Endothelial cell of umbilical vein (primary cell): ENCODE results near the gene SULT1E1. TPM values are rescaled to one million over a fixed set of nuclear protein-coding genes. Genes with fewer than 3 reads are reported as not detected.

Source experiments
- BruUV-seq: library from RNA; stranded (reverse); fragments of 400-500 nt; replicated peaks from 2 replicates; lab custom pipeline; 2021; lab: Mats Ljungman, UMichigan
- CTCF ChIA-PET: fragments of 300-600, 350-600 bp; sonication (Branson Sonifier 250); formaldehyde crosslinking; loops from one replicate; lab custom pipeline; 2021; ENCODE audit warnings: antibody characterized with exemption, inconsistent platforms; lab: Charles Lee
- POLR2A ChIA-PET: fragments of 300-600, 350-600 bp; sonication (Branson Sonifier 250); formaldehyde crosslinking; loops from one replicate; lab custom pipeline; 2021; ENCODE audit warnings: antibody characterized with exemption, inconsistent platforms; lab: Charles Lee
- DNase-seq: peaks from one replicate; pipeline ENCODE4 v3.0.0-alpha.2; 2011; ENCODE audit warnings: low read depth, low spot score
- FAIRE-seq: peaks from 2 replicates; lab custom pipeline; 2011; peaks lifted over from hg19 to GRCh38; lab: Jason Lieb, UNC
- H2AFZ ChIP-seq: 2 replicates; pipeline ENCODE4 v1.6.0; 2012; ENCODE audit warnings: low read depth, low read length, control low read depth, inconsistent platforms
- H3K27ac ChIP-seq: 2 replicates; pipeline ENCODE4 v1.5.1; 2011; ENCODE audit warnings: low read depth, mild to moderate bottlenecking, control low read depth, low read length, moderate library complexity; ENCODE audit not compliant: insufficient read depth
- H3K27me3 ChIP-seq, 2 experiments: 2 replicates each; pipeline versions ENCODE4 v1.6.0 to v1.6.1; 2011; ENCODE audit warnings: low read length in 2 of 2, mixed read lengths in 1 of 2; ENCODE audit not compliant: control insufficient read depth in 2 of 2, insufficient read depth in 2 of 2
- H3K36me3 ChIP-seq, 2 experiments: 2 replicates in 1 of 2; 3 replicates in 1 of 2; pipeline ENCODE4 v1.5.1; 2011; ENCODE audit warnings: low read length in 2 of 2, mild to moderate bottlenecking in 1 of 2, moderate library complexity in 1 of 2; ENCODE audit not compliant: control insufficient read depth in 2 of 2, insufficient read depth in 2 of 2; ENCODE audit errors: extremely low read depth in 1 of 2
- H3K4me1 ChIP-seq: 3 replicates; pipeline ENCODE4 v1.5.1; 2011; ENCODE audit warnings: mild to moderate bottlenecking, low read length; ENCODE audit not compliant: control insufficient read depth, insufficient read depth; ENCODE audit errors: extremely low read depth
- H3K4me2 ChIP-seq: 2 replicates; pipeline ENCODE4 v1.6.1; 2011; ENCODE audit warnings: low read length, control low read depth, mixed read lengths; ENCODE audit not compliant: insufficient read depth
- H3K4me3 ChIP-seq, 3 experiments: fragments of 200-600 bp in 1 of 3; sonication (generic), shearing (Covaris generic) in 1 of 3; replicated peaks in 1 of 3; 2 replicates each; pipeline ENCODE4 v1.5.1; 2011 to 2016; ENCODE audit warnings: control low read depth in 3 of 3, low read length in 3 of 3, mild to moderate bottlenecking in 2 of 3, inconsistent platforms in 1 of 3, low read depth in 1 of 3, moderate library complexity in 1 of 3; ENCODE audit not compliant: insufficient read depth in 1 of 3
- H3K79me2 ChIP-seq: 2 replicates; pipeline ENCODE4 v1.6.0; 2012; ENCODE audit warnings: low read length, inconsistent platforms; ENCODE audit not compliant: control insufficient read depth, insufficient read depth
- H3K9ac ChIP-seq: replicated peaks from 2 replicates; pipeline ENCODE3; 2011; ENCODE audit warnings: low read length, control low read depth; ENCODE audit not compliant: insufficient read depth; ENCODE audit errors: extremely low read depth
- H3K9me1 ChIP-seq: replicated peaks from 3 replicates; pipeline ENCODE4 v1.6.0; 2011; ENCODE audit warnings: mild to moderate bottlenecking, low read length; ENCODE audit not compliant: control insufficient read depth, insufficient read depth; ENCODE audit errors: extremely low read depth
- H3K9me3 ChIP-seq: replicated peaks from 2 replicates; pipeline ENCODE4 v1.5.1; 2012; ENCODE audit warnings: low read length, inconsistent platforms; ENCODE audit not compliant: control insufficient read depth, insufficient read depth
- H4K20me1 ChIP-seq: replicated peaks from 2 replicates; pipeline ENCODE3; 2011; ENCODE audit warnings: mild to moderate bottlenecking, low read length; ENCODE audit not compliant: control insufficient read depth, insufficient read depth; ENCODE audit errors: extremely low read depth
- CTCF ChIP-seq, 2 donors: IDR thresholded peaks; 1 replicate in 1 of 2; 2 replicates in 1 of 2; pipeline ENCODE4 v1.5.1; 2011; ENCODE audit warnings: low read length in 2 of 2, mild to moderate bottlenecking in 2 of 2, moderate library complexity in 2 of 2, control low read depth in 1 of 2, inconsistent platforms in 1 of 2, low read depth in 1 of 2; ENCODE audit not compliant: insufficient read depth in 1 of 2; ENCODE audit errors: extremely low read depth in 1 of 2
- EZH2 ChIP-seq: IDR thresholded peaks from 2 replicates; pipeline ENCODE4 v1.6.1; 2012; ENCODE audit warnings: borderline replicate concordance, low read depth, mild to moderate bottlenecking, moderate library complexity, low read length, inconsistent platforms; ENCODE audit not compliant: severe bottlenecking
- FOS ChIP-seq: IDR thresholded peaks from 2 replicates; pipeline ENCODE4 v1.6.1; 2011; ENCODE audit warnings: mild to moderate bottlenecking, low read length, moderate library complexity, borderline replicate concordance; ENCODE audit not compliant: insufficient read depth
- GATA2 ChIP-seq: IDR thresholded peaks from 2 replicates; pipeline ENCODE4 v1.7.0; 2011; ENCODE audit warnings: low read depth, mild to moderate bottlenecking, moderate library complexity, mixed read lengths, low read length; ENCODE audit not compliant: insufficient read length, insufficient read depth
- JUN ChIP-seq: IDR thresholded peaks from 2 replicates; pipeline ENCODE4 v1.6.1; 2011; ENCODE audit warnings: borderline replicate concordance, low read depth; ENCODE audit not compliant: insufficient read length, insufficient read depth
- MYC ChIP-seq: IDR thresholded peaks from one replicate; pipeline ENCODE4 v1.6.1; 2011; ENCODE audit warnings: mild to moderate bottlenecking, low read depth, low read length
- POLR2A ChIP-seq: IDR thresholded peaks from 2 replicates; pipeline ENCODE4 v1.6.1; 2012; ENCODE audit warnings: low read depth, mild to moderate bottlenecking, control low read depth, low read length
- POLR2AphosphoS5 ChIP-seq: IDR thresholded peaks from 2 replicates; pipeline ENCODE4 v1.6.1; 2012; ENCODE audit warnings: low read depth, mild to moderate bottlenecking, control low read depth, low read length, moderate library complexity; ENCODE audit not compliant: insufficient read depth
- dilution Hi-C: fragments of 300-500 bp; cut with MboI; formaldehyde crosslinking; loops from one replicate; pipeline ENCODE4 v1.15.0; 2019; ENCODE audit warnings: low sequenced_read_pairs; ENCODE audit not compliant: extremely low pct_ligation_motif_present
- intact Hi-C: fragments of 100-400 bp; cut with micrococcal nuclease; formaldehyde crosslinking; loops from one replicate; pipeline ENCODE4 v1.10.0; 2022
- polyA plus RNA-seq, 4 experiments: library from polyadenylated mRNA; depleted of rRNA in 3 of 4; stranded (reverse) in 3 of 4; unstranded in 1 of 4; fragments of >200 nt; gene quantifications; 2 replicates each; pipeline versions ENCODE4 v1.2.1 to v1.2.3, GENCODE V29; 2011 to 2012; ENCODE audit warnings: missing spikeins in 1 of 4
- total RNA-seq: library from RNA; stranded (reverse); gene quantifications from 2 replicates; pipeline ENCODE4 v1.2.3, GENCODE V29; 2021
- TF ChIP-seq, protein P1 (sequence below): IDR thresholded peaks from 2 replicates; pipeline ENCODE4 v1.6.1; 2011; ENCODE audit not compliant: insufficient read depth, insufficient read length

SULT1E1 gene
- total and polyA plus RNA-seq, 2 donors (not counting 3 experiments of a cell fraction or from before 2014, with no cell fraction given), result 25.8 to 34.5 TPM

DNA sequence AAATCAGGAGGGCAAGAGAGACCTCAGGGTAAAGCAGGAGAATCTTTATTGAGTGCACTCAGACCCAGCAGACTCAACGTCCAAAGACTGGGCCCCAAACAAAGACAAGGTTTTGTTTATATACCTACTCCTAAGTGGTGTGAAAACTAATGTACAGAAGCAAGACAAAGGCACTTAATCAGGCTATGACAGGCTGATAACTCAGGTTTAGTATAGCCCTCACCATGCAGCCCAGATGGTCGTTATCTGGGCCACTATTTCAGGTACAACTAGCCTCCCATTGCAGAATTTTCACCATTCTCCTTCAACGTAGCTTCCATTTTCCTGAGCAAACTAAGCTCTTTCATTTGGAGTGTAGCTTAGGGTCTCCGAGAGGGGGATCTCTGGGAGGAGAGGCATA lies 36.9 kb downstream of the SULT1E1 start:
- ChIA-PET POLR2A (no interaction called here), CTCF (interaction anchor here (0.7 to 3.5 kb wide), 27 partner anchors 10 to 360 kb away, joined by 3 to 63 read pairs (median 7); partner anchors contain the start of gene SULT1B1)
- no peaks in the 10 kb centered on the region for H3K9me1 ChIP-seq
- no peaks in the 10 kb centered on the region for H3K79me2 ChIP-seq
- no peaks in the 10 kb centered on the region for H4K20me1 ChIP-seq
- no peak for FAIRE-seq
- no TSS peak for BruUV-seq
- H3K4me2 ChIP-seq, result no peak overlapping the region
- dilution Hi-C loops, result no loop called here
- H3K4me3 ChIP-seq, result no peak overlapping the region
- no peak overlapping the region for H3K9ac ChIP-seq
- no peaks in the 10 kb centered on the region for H3K9me3 ChIP-seq
- H2AFZ ChIP-seq, result peak overlapping the region; percentile 81
- intact Hi-C loops, result loop anchor here (1.0 kb wide), 7 partner anchors 23 to 360 kb away; partner anchors contain the start of gene SULT1B1
- no peak overlapping the region for H3K27ac ChIP-seq
- DNase-seq, result no peak
- TF ChIP-seq JUN (no peak), EZH2 (no peak), FOS (no peak), CTCF (IDR thresholded peaks at IDR 0.05; ENCODE audit: extremely low read depth in 1 of 2, insufficient read depth in 1 of 2, low read depth in 1 of 2, low read length in 2 of 2) (no peak), POLR2A (no peak), MYC (no peak), POLR2AphosphoS5 (no peak), GATA2 (no peak)
- TF ChIP-seq, protein P1, sequence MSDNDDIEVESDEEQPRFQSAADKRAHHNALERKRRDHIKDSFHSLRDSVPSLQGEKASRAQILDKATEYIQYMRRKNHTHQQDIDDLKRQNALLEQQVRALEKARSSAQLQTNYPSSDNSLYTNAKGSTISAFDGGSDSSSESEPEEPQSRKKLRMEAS, result no peak
- H3K4me1 ChIP-seq, result peaks cover 11% of the 10 kb centered on the region
- H3K36me3 ChIP-seq, result no peaks in the 10 kb centered on the region
- H3K27me3 ChIP-seq, result no peaks in the 10 kb centered on the region
